ENCODE data around the gene CFAP99.

Gene CFAP99

DNA sequence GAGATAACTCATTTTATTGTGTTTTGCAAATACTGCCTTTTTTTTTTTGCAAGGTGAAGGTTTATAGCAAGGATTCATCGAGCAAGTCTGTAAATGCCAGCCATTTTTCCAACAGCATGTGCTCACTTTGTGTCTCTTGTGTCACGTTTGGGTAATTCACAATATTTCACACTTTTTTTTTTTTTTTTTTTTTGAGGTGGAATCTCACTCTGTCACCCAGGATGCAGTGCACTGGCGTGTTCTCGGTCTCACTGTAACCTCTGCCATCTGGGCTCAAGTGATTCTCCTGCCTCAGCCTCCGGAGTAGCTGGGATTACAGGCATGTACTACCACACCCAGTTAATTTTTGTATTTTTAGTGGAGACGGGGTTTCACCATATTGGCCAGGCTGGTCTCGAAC lies 52.0 kb downstream of the CFAP99 start:
- Histone ChIP-seq H2AFZ (ENCODE audit: low read depth, low read length) (no peak overlapping the region), H3K4me3 (ENCODE audit: low read length) (peak overlapping the region; percentile 75), H3K36me3 (ENCODE audit: insufficient read depth, low read length) (peaks cover 33% of the 10 kb centered on the region), H3K9me3 (ENCODE audit: low read length) (peaks cover 12% of the 10 kb centered on the region), H3K4me1 (ENCODE audit: insufficient read depth, low read length) (peaks cover 6% of the 10 kb centered on the region), H3K27me3 (ENCODE audit: insufficient read depth, low read length) (no peaks in the 10 kb centered on the region)

DNA sequence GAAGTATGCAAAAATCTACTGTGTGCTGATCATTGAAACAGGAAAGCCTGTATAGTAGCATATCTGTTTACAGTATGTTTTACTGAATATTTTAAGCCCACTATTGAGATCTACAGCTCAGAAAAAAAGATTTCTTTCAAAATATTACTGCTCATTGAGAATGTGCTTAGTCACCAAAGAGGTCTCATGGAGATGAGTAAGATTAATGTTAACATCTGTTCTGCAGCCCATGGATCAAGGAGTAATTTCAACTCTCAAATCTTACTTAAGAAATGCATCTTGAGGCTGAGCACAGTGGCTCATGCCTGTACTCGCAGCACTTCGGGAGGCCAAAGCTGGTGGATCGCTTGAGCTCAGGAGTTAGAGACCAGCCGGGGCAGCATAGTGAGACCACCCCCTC lies 53.4 kb downstream of the CFAP99 start:
- H3K36me3 ChIP-seq (ENCODE audit: insufficient read depth, low read length): peaks cover 41% of the 10 kb centered on the region
- H3K4me1 ChIP-seq (ENCODE audit: insufficient read depth, low read length): peaks cover 6% of the 10 kb centered on the region
- no peak overlapping the region for H3K4me3 ChIP-seq (ENCODE audit: low read length)
- no peaks in the 10 kb centered on the region for H3K27me3 ChIP-seq (ENCODE audit: insufficient read depth, low read length)
- peaks cover 12% of the 10 kb centered on the region for H3K9me3 ChIP-seq (ENCODE audit: low read length)
- no peak overlapping the region for H2AFZ ChIP-seq (ENCODE audit: low read depth, low read length)

DNA sequence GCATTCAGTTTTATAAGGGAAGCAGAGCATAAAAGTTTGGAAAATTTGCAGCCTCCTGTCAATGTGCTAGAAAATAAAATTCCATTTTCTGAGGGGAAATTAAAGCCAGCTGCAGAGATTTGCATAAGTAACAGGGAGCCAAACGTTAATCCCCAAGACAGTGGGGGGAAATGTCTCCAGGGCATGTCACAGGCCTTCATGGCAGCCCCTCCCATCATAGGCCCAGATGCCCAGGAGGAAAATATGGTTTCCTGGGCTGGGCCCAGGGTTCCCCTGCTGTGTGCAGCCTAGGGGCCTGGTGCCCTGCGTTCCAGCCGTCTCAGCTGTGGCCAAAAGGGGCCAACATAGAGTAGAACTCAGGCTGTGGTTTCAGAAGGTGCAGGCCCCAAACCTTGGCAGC lies 59.5 kb downstream of the CFAP99 start:
- H3K9me3 ChIP-seq (ENCODE audit: low read length): no peaks in the 10 kb centered on the region
- H2AFZ ChIP-seq (ENCODE audit: low read depth, low read length): no peak overlapping the region
- no peak overlapping the region for H3K4me3 ChIP-seq (ENCODE audit: low read length)
- peaks cover 34% of the 10 kb centered on the region for H3K36me3 ChIP-seq (ENCODE audit: insufficient read depth, low read length)
- no peaks in the 10 kb centered on the region for H3K27me3 ChIP-seq (ENCODE audit: insufficient read depth, low read length)
- H3K4me1 ChIP-seq (ENCODE audit: insufficient read depth, low read length): no peaks in the 10 kb centered on the region

DNA sequence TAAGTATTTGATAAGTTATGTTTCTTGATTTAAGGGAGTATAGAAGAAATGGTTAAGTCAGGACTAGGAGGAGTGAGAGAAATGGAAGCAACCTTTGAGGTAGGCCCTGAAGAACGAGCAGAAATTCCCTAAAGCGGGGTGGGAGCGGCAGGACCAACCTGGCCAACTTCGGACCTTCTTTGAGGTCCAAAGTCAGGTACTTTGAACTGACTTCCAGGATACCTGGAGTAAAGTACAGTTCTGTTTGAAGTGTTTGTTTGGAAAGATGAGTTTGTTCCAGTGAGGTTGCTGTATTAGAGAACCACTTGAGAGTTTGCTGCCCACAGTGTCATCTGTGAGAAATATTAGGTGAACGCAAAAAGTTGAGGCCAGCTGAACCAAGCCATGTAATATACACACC lies 61.9 kb downstream of the CFAP99 start:
- Histone ChIP-seq H3K9me3 (ENCODE audit: low read length) (no peaks in the 10 kb centered on the region), H3K36me3 (ENCODE audit: insufficient read depth, low read length) (peaks cover 23% of the 10 kb centered on the region), H2AFZ (ENCODE audit: low read depth, low read length) (no peak overlapping the region), H3K4me1 (ENCODE audit: insufficient read depth, low read length) (no peaks in the 10 kb centered on the region), H3K4me3 (ENCODE audit: low read length) (no peak overlapping the region), H3K27me3 (ENCODE audit: insufficient read depth, low read length) (no peaks in the 10 kb centered on the region)

DNA sequence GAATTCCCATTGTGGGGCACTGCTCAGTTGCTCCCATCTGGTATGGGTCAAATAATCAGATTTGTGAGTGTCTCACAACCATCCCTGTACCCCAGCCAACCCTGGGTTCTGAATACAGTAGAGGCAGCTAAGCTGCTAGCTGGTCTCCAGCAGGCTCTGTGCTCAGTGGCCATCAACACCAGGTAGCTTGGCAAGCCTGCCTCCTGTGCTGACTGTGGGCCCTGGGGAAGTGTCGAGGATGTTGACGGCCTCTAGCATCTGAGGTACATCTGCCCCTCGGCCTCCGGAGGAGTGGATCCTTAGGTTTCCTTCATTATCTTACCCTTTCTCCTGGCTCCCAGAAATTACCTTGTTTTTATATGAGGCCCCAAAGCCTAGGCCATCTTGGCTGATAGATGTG lies 63.4 kb downstream of the CFAP99 start:
- Histone ChIP-seq H3K27me3 (ENCODE audit: insufficient read depth, low read length) (no peaks in the 10 kb centered on the region), H3K36me3 (ENCODE audit: insufficient read depth, low read length) (peaks cover 14% of the 10 kb centered on the region), H3K4me3 (ENCODE audit: low read length) (no peak overlapping the region), H3K9me3 (ENCODE audit: low read length) (no peaks in the 10 kb centered on the region), H2AFZ (ENCODE audit: low read depth, low read length) (no peak overlapping the region), H3K4me1 (ENCODE audit: insufficient read depth, low read length) (no peaks in the 10 kb centered on the region)

DNA sequence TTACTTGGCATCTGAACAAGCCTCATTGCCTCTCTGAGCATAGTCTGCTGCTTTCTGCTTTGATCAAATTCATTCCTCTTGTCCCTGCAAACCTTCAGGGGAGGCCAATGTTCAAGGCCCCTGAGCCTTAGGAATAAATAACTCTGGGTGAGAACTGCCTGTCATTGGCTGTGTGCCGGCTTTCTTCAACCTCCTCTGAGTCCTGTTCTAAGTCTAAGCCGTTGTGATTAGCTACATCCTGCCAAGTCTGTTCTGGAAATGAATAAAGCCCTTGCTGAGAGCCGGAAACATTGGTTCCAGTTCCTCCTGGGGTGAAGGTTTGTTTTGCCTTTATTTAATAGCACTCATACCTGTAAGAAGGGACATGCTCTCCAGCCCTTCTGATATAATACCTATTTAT lies 63.9 kb downstream of the CFAP99 start:
- no peaks in the 10 kb centered on the region for H3K27me3 ChIP-seq (ENCODE audit: insufficient read depth, low read length)
- no peak overlapping the region for H2AFZ ChIP-seq (ENCODE audit: low read depth, low read length)
- peaks cover 15% of the 10 kb centered on the region for H3K36me3 ChIP-seq (ENCODE audit: insufficient read depth, low read length)
- no peaks in the 10 kb centered on the region for H3K9me3 ChIP-seq (ENCODE audit: low read length)
- H3K4me1 ChIP-seq (ENCODE audit: insufficient read depth, low read length): no peaks in the 10 kb centered on the region
- no peak overlapping the region for H3K4me3 ChIP-seq (ENCODE audit: low read length)

DNA sequence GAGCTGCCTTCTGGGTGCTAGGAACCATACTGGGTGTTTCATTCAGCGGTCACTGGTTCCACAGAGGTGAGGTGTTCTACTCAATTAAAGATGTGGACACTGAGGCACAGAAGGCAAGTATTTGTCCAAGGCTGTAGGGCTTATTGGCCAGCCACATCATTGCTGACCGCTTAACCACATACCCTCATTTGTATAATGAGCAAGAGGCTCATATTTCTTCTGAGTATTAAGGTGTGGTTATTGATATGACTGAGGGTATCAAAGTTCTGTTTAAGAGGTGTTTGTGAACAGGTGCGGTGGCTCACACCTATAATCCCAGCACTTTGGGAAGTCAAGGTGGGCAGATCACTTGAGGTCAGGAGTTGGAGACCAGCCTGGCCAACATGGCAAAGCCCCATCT lies 64.5 kb downstream of the CFAP99 start:
- H3K4me3 ChIP-seq (ENCODE audit: low read length): no peak overlapping the region
- H3K9me3 ChIP-seq (ENCODE audit: low read length): no peaks in the 10 kb centered on the region
- no peaks in the 10 kb centered on the region for H3K27me3 ChIP-seq (ENCODE audit: insufficient read depth, low read length)
- H3K36me3 ChIP-seq (ENCODE audit: insufficient read depth, low read length): peaks cover 14% of the 10 kb centered on the region
- H2AFZ ChIP-seq (ENCODE audit: low read depth, low read length): no peak overlapping the region
- no peaks in the 10 kb centered on the region for H3K4me1 ChIP-seq (ENCODE audit: insufficient read depth, low read length)

DNA sequence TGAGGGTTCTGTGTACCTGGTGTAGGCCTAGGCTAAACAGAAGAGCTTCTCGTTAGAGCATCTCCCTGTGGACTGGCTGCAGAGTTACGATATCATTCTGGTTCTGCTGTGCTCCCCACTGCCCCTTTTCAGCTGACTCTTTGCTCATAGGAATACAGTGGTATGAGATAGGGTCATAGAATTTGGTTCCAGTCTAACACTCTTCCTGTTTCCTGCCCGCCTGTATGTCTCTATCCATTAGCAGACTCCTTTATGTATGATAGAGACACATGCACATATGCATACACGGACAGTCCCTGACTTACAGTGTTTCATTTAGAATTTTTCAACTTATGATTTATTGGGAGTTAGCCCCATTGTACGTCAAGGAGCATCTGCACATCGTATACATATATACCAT lies 65.4 kb downstream of the CFAP99 start:
- H3K4me3 ChIP-seq (ENCODE audit: low read length): no peak overlapping the region
- no peak overlapping the region for H2AFZ ChIP-seq (ENCODE audit: low read depth, low read length)
- no peaks in the 10 kb centered on the region for H3K4me1 ChIP-seq (ENCODE audit: insufficient read depth, low read length)
- no peaks in the 10 kb centered on the region for H3K27me3 ChIP-seq (ENCODE audit: insufficient read depth, low read length)
- H3K9me3 ChIP-seq (ENCODE audit: low read length): no peaks in the 10 kb centered on the region
- H3K36me3 ChIP-seq (ENCODE audit: insufficient read depth, low read length): peaks cover 15% of the 10 kb centered on the region

DNA sequence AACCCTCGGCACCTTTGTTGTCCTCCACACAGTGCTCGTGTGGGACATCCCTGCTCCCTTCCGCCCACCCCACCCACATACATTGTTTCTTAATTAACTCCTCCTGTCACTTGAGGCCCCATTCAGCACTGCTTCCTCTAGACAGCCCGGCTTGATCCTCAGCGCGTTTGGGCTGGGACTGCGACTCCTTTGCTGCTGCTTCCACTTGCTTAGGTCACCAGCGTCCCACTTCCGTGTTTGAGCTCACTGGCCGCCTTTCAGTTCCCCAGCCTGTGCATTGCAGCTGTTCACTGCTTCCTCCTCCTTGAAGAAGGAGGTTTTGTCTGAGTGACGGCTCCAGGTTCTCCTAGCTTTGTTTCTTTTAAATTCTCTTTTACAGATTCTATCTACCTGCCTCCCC lies 66.2 kb downstream of the CFAP99 start:
- Histone ChIP-seq H3K27me3 (ENCODE audit: insufficient read depth, low read length) (no peaks in the 10 kb centered on the region), H3K4me3 (ENCODE audit: low read length) (no peak overlapping the region), H2AFZ (ENCODE audit: low read depth, low read length) (no peak overlapping the region), H3K36me3 (ENCODE audit: insufficient read depth, low read length) (peaks cover 21% of the 10 kb centered on the region), H3K4me1 (ENCODE audit: insufficient read depth, low read length) (no peaks in the 10 kb centered on the region), H3K9me3 (ENCODE audit: low read length) (no peaks in the 10 kb centered on the region)

DNA sequence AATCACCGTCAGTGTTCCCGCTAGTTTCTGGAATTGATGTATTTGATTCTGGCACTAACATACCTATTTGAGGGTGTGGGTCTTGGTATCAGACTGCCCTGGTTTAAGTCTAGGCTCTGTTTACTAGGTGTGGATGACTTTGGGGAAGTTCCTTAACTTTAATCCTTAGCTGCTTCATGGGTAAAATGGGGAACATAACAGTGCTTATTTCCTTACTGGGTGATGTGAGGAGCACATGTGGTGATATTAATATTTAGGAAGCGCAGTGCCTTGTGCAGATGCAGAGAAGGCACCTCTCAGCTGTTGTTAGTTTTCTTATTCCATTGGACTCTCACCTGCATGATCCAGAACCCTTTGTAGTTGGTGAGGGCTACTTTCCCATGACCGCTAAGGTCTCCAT lies 67.2 kb downstream of the CFAP99 start:
- Histone ChIP-seq H3K9me3 (ENCODE audit: low read length) (no peaks in the 10 kb centered on the region), H3K27me3 (ENCODE audit: insufficient read depth, low read length) (no peaks in the 10 kb centered on the region), H3K36me3 (ENCODE audit: insufficient read depth, low read length) (peaks cover 25% of the 10 kb centered on the region), H2AFZ (ENCODE audit: low read depth, low read length) (no peak overlapping the region), H3K4me3 (ENCODE audit: low read length) (no peak overlapping the region), H3K4me1 (ENCODE audit: insufficient read depth, low read length) (no peaks in the 10 kb centered on the region)

DNA sequence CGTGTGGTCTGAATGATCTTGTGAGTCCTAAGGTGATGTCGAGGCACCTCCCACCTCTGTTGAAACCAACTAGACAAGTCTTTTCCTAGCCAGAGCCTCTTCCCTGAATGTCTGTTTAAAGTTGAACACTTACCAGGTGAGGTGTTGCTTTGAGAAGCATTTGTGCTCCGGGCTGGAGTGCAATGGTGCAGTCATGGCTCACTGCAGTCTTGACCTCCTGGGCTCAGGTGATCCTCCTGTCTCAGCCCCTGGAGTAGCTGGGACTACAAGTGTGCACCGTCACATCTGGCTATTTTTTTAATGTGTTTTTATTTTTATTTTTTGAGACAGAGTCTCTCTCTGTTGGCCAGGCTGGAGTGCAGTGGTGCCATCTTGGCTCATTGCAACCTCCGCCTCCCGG lies 68.2 kb downstream of the CFAP99 start:
- Histone ChIP-seq H2AFZ (ENCODE audit: low read depth, low read length) (no peak overlapping the region), H3K27me3 (ENCODE audit: insufficient read depth, low read length) (no peaks in the 10 kb centered on the region), H3K4me3 (ENCODE audit: low read length) (no peak overlapping the region), H3K9me3 (ENCODE audit: low read length) (no peaks in the 10 kb centered on the region), H3K4me1 (ENCODE audit: insufficient read depth, low read length) (no peaks in the 10 kb centered on the region), H3K36me3 (ENCODE audit: insufficient read depth, low read length) (peaks cover 27% of the 10 kb centered on the region)

DNA sequence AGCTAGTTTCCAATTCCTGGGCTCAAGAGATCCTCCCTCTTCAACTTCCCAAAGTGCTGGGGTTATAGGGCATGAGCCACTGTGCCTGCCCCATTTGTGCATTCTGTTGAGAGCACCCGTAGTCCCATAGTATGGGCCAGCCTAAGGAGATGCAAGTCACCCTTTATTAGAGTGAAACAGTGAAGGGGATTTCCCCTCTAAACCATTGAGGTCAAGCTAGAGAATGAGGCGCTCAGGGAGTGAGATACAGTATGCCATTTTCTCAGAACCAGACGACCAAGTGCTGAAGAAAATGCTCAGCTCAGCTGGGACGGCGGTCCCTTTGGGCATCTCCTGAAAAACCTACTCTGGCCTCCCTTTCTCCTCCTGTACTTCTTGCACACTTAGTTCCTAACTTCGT lies 68.9 kb downstream of the CFAP99 start:
- no peaks in the 10 kb centered on the region for H3K9me3 ChIP-seq (ENCODE audit: low read length)
- H3K4me1 ChIP-seq (ENCODE audit: insufficient read depth, low read length): no peaks in the 10 kb centered on the region
- H3K27me3 ChIP-seq (ENCODE audit: insufficient read depth, low read length): no peaks in the 10 kb centered on the region
- peaks cover 33% of the 10 kb centered on the region for H3K36me3 ChIP-seq (ENCODE audit: insufficient read depth, low read length)
- no peak overlapping the region for H2AFZ ChIP-seq (ENCODE audit: low read depth, low read length)
- no peak overlapping the region for H3K4me3 ChIP-seq (ENCODE audit: low read length)

DNA sequence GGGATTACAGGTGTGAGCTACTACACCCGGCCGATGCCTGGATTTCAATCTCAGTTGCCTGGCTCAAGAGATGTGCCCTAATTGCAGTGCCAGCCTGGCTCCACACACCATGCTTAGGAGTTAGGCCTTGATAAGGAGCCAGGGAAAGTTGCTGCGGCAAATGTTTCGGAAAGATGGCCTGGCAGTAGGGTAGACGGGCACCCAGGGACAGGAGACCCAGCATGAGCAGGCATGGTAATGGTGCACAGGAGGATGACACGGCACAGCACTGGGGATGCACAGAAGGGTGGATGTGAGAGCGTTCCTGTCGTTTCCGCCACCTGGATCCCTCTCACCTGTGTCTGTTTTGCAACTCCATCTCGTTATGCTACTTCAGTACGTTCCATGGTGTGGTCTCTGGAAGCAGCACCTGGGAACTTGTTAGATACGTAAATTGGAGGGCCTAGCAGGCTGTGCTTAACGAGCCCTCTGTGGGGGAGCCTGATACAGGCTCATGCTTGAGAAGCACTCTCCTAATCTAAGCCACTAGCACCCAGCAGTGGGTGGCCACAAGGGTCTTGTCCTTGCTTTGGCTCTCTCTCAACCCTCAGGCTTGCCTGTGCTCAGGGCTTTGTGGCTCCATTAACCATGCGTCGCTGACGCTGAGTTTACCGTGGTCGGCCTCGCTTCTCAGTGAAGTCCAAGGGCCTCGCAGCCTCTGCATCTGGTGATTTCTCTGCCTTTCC lies 70.5 kb downstream of the CFAP99 start:
- Histone ChIP-seq H3K36me3 (ENCODE audit: insufficient read depth, low read length) (peaks cover 39% of the 10 kb centered on the region), H3K4me1 (ENCODE audit: insufficient read depth, low read length) (no peaks in the 10 kb centered on the region), H3K27me3 (ENCODE audit: insufficient read depth, low read length) (no peaks in the 10 kb centered on the region), H3K4me3 (ENCODE audit: low read length) (no peak overlapping the region), H3K9me3 (ENCODE audit: low read length) (no peaks in the 10 kb centered on the region), H2AFZ (ENCODE audit: low read depth, low read length) (no peak overlapping the region)
